Mesenteric fat pad (tissue), 1 donor: Measurements from ENCODE around the gene STXBP1. TPM values are rescaled to one million over a fixed set of nuclear protein-coding genes. Genes with fewer than 3 reads are reported as not detected.

ENCODE experiments used
- DNase-seq: peaks from one replicate; pipeline ENCODE4 v3.0.0-alpha.2; 2020; ENCODE audit warnings: low spot score
- total RNA-seq: library from RNA; stranded (reverse); fragmentation: NEBNext Ultra II Directional; extraction: Animal tissue kit (Norgen Biotek cat#: 25700); gene quantifications from one replicate; pipeline ENCODE4 v1.2.1, GENCODE V29; 2021
- donor health status: DM: yes; HTN: yes; CAD: no.

Gene STXBP1
- total RNA-seq, 1 donor from 2014 or later = 77.0 TPM

- peak; percentile 18 for DNase-seq
These were observed 39.9 kb downstream of the STXBP1 start for GRCh38 chr9:127651697-127652610.

- no peak for DNase-seq
These were observed 40.7 kb downstream of the STXBP1 start for GRCh38 chr9:127652733-127653132.

- DNase-seq = no peak
These were observed 42.5 kb downstream of the STXBP1 start for GRCh38 chr9:127654619-127655018.

GRCh38 chr9:127658428-127658827, 46.4 kb downstream of the STXBP1 start:
- DNase-seq = peak; percentile 65

- peak; percentile 51 for DNase-seq
These were observed 49.0 kb downstream of the STXBP1 start for GRCh38 chr9:127660886-127661741.

GRCh38 chr9:127662617-127663016, 50.5 kb downstream of the STXBP1 start:
- peak; percentile 26 for DNase-seq

- no peak for DNase-seq
These were observed 52.2 kb downstream of the STXBP1 start for GRCh38 chr9:127664324-127664677.

- DNase-seq = no peak
These were observed 52.8 kb downstream of the STXBP1 start for GRCh38 chr9:127664678-127665507.

- DNase-seq = no peak
These were observed 55.2 kb downstream of the STXBP1 start for GRCh38 chr9:127667127-127667844.

GRCh38 chr9:127667906-127668305, 55.8 kb downstream of the STXBP1 start:
- no peak for DNase-seq

GRCh38 chr9:127673234-127673633, 61.2 kb downstream of the STXBP1 start:
- no peak for DNase-seq

- DNase-seq = no peak
These were observed 64.6 kb downstream of the STXBP1 start for GRCh38 chr9:127676638-127677037.

GRCh38 chr9:127679506-127679905, 67.4 kb downstream of the STXBP1 start:
- DNase-seq = no peak

GRCh38 chr9:127680226-127680625, 68.1 kb downstream of the STXBP1 start:
- DNase-seq = no peak

GRCh38 chr9:127680846-127681245, 68.8 kb downstream of the STXBP1 start:
- no peak for DNase-seq

GRCh38 chr9:127682351-127683136, 70.5 kb downstream of the STXBP1 start:
- DNase-seq = no peak

GRCh38 chr9:127683723-127684122, 71.6 kb downstream of the STXBP1 start:
- no peak for DNase-seq

- DNase-seq = no peak
These were observed 72.5 kb downstream of the STXBP1 start for GRCh38 chr9:127684576-127684975.

- DNase-seq = no peak
These were observed 74.7 kb downstream of the STXBP1 start for GRCh38 chr9:127686461-127687393.
